ENCODE measurements around the gene LRRC8D.

DNA sequence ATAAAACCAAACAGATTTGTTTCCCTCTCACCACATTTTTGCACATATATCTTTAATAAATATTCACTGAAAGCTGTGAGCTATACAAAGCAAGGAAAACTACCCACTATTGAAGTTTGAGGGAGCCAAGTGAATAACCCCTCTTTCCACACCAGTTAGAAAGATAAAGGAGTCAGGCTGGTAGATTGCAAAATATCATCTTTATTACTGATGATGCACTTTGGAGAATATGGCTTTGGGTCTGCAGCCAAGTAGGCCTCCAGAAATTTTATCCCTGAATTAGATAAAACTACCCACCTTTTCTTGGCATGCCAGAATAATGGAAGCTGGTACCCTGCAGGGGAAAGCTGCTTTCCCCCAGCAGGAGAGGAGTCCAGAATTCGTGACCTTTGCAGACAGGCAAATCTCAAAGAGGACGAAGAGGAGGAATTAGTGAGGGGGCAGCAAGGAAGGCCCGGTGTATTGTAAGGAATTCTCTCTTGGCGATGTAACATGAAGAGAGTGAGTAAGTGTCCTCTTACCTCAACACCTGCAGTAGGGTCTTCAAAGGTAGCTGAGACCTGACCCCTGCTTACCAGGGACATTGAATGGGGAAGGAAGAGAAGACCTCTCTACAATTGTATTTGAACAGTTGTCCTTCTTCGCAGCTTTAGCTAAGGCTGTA, 84.7 kb downstream of the LRRC8D start:
- TF ChIP-seq, protein P1, sequence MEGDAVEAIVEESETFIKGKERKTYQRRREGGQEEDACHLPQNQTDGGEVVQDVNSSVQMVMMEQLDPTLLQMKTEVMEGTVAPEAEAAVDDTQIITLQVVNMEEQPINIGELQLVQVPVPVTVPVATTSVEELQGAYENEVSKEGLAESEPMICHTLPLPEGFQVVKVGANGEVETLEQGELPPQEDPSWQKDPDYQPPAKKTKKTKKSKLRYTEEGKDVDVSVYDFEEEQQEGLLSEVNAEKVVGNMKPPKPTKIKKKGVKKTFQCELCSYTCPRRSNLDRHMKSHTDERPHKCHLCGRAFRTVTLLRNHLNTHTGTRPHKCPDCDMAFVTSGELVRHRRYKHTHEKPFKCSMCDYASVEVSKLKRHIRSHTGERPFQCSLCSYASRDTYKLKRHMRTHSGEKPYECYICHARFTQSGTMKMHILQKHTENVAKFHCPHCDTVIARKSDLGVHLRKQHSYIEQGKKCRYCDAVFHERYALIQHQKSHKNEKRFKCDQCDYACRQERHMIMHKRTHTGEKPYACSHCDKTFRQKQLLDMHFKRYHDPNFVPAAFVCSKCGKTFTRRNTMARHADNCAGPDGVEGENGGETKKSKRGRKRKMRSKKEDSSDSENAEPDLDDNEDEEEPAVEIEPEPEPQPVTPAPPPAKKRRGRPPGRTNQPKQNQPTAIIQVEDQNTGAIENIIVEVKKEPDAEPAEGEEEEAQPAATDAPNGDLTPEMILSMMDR (IDR thresholded peaks at IDR 0.05; ENCODE audit: insufficient read depth, low read length, poor library complexity, severe bottlenecking), result no peak
- TF ChIP-seq EZH2phosphoT487 (conservative IDR thresholded peaks at IDR 0.05; ENCODE audit: low read length), result no peak

Measured in SU-DHL-6 (cell line).